ENCODE results near the gene ABCB1.

Gene ABCB1

DNA sequence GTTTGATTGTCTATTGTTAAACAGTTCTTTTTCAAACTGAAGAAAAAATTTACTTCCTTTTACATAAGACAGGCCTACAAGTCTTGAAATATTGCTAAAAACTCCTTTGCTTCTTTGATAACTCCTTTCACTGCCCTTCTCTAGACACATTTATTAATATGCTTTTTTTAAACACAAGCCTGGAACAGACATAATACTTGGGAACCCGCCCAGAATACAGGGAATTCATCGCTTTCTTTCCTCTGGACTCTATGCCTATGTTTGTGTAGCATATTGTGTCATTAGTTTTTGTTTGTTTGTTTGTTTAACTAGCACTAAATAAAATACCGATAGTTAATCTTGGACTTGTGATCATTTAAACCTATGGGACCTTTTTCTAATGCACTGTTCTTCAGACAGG, 82.8 kb downstream of the ABCB1 start:
- TF ChIP-seq ZFX (IDR thresholded peaks at IDR 0.05; ENCODE audit: borderline replicate concordance) (no peak), CTCF (IDR thresholded peaks at IDR 0.05) (no peak)

DNA sequence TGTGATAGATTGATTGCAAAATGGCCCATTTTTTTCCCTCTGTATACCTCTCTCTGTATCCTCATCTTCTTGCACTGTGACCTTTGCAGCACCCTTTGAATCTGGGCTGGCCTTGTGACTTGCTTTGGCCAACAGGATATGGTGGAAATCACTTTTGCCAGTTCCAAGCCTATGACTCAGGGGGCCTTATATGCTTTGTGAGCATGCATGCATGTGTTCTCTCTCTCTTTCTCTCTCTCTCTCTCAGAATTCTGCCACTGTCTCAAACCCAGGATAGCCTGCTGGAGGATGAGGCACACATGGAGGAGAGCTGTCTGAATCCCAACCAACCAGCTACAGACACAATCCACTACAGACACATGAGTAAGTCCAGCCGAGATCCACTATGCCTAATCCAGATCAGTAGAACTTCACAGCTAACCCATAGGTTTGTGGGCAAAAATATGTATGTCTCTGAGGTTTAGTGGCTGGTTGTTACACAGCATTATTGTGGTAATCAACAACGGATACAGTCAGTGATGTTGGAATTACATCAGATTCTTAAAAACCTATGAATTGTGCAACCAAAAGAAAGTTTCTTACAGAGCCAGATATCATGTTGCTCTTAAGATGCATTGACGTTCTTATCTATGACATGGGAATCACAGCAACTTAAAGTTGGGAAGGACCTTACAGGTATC, 83.4 kb downstream of the ABCB1 start:
- no peak overlapping the region for H3K27ac ChIP-seq
- no peak for TF ChIP-seq ZFX (IDR thresholded peaks at IDR 0.05; ENCODE audit: borderline replicate concordance)
- TF ChIP-seq CTCF (IDR thresholded peaks at IDR 0.05): no peak

More for the DNA sequence above, 82.8 kb downstream of the ABCB1 start:
- no peak overlapping the region for H3K27ac ChIP-seq

DNA sequence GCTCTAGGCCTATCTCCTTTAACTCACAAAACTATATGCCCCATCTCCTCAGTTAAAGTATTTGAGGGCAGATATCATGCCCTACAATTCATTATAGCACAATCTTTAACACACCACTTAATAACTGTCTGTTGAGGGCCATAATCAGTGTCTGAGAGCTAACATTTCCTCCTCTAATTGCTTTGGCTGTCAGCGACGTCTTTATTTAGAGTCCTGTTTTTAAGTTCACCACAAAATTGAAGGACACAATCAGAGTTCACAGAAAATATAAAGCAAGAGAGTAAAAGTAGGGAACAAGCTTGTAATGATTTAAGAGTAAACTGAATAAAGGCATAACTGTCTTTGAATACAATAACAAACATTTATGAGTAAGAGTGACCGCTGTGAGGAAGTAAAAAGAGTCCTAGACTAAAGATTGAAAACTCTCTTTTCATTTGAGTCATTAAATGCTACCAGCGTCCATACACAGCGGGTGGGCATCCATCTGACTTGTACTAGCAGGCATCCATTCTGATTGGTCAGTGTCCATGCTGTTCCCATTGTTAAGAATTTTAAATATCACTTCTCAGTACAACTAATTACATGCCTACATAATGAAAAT, 86.8 kb downstream of the ABCB1 start:
- no peak for TF ChIP-seq CTCF (IDR thresholded peaks at IDR 0.05)
- no peak for TF ChIP-seq ZFX (IDR thresholded peaks at IDR 0.05; ENCODE audit: borderline replicate concordance)
- H3K27ac ChIP-seq: no peak overlapping the region

DNA sequence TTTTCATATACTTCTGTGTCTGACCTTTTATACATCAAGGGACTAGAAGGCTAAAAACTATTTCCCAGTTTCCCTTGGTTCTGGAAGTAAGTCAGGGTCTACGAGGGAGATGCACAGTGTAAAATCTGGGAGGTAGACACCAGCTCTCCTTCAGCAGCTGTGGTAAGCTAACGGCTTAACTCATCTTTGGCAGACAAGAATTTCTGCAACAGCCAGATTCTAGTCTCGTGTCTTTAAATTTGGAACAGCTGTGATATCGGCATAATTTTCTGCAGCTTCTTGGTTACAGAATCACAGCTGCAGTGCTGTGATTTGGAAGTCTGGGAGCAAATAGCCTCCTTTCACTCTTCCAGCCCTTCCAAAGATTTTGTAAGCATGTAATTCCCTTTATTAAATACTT, 87.8 kb downstream of the ABCB1 start:
- TF ChIP-seq CTCF (IDR thresholded peaks at IDR 0.05) (no peak), ZFX (IDR thresholded peaks at IDR 0.05; ENCODE audit: borderline replicate concordance) (no peak)
- H3K27ac ChIP-seq: no peak overlapping the region

- no peak overlapping the region for H3K27ac ChIP-seq
- no peak for TF ChIP-seq ZFX (IDR thresholded peaks at IDR 0.05; ENCODE audit: borderline replicate concordance)
Measured at GRCh38 chr7:87511510-87511909, 89.2 kb downstream of the ABCB1 start.

GRCh38 chr7:87510411-87510875, 90.2 kb downstream of the ABCB1 start:
- H3K27ac ChIP-seq: no peak overlapping the region

DNA sequence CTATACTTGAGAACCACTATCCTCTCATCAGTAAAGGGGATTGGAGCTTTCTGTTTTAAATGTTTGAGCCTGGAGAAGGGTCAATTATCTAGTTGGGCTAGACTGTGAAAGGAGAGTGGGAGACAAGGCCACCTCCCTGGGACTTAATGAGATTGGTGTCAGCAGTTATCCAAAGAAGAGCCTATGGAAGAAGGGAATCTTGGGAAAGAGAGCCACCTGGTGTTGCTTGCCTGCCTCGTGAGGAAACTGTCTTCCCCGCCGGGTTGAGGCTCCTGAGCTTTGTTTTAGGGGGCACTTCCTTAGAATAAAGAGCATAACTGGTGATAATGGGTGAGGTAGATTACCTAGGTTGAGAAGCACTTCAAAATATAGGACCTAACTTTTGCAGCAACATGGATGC, 93.2 kb downstream of the ABCB1 start:
- H3K27ac ChIP-seq: no peak overlapping the region
- TF ChIP-seq CTCF (IDR thresholded peaks at IDR 0.05): peak; percentile 39
- no peak for TF ChIP-seq ZFX (IDR thresholded peaks at IDR 0.05; ENCODE audit: borderline replicate concordance)

More at GRCh38 chr7:87510411-87510875, 90.2 kb downstream of the ABCB1 start:
- TF ChIP-seq ZFX (IDR thresholded peaks at IDR 0.05; ENCODE audit: borderline replicate concordance) (no peak), CTCF (IDR thresholded peaks at IDR 0.05) (no peak)

Data from 22Rv1 (cell line).